ENCODE results near the gene TOMM20.
"Not testable (repeated sequence)": the region's sequence is repeated elsewhere in the genome, so short reads cannot be mapped to it uniquely, and the experiment has no call there.

TOMM20 gene

GRCh38 chr1:235101558-235102258 lies 26.9 kb downstream of the TOMM20 start:
- H3K9me3 ChIP-seq (ENCODE audit: low read depth, low read length) = no peaks in the 10 kb centered on the region
- TF ChIP-seq EZH2 (IDR thresholded peaks at IDR 0.05) = no peak
- TF ChIP-seq FOXP2 (optimal IDR thresholded peaks at IDR 0.05; ENCODE audit: control extremely low read depth, extremely low read length, insufficient read depth) = no peak
- DNase-seq (ENCODE audit: low read depth, low spot score) = no peak
- no peak overlapping the region for H3K4me3 ChIP-seq
- H3K27ac ChIP-seq = no peak overlapping the region
- H3K36me3 ChIP-seq (ENCODE audit: insufficient read depth, low read length) = no peaks in the 10 kb centered on the region
- H3K9ac ChIP-seq (ENCODE audit: insufficient read length) = no peak overlapping the region

GRCh38 chr1:235100194-235100772 lies 28.4 kb downstream of the TOMM20 start:
- no peak overlapping the region for H3K9ac ChIP-seq (ENCODE audit: insufficient read length)
- no peak for DNase-seq (ENCODE audit: low read depth, low spot score)

GRCh38 chr1:235098991-235099390 lies 29.6 kb downstream of the TOMM20 start:
- Histone ChIP-seq H3K9me3 (ENCODE audit: low read depth, low read length) (no peaks in the 10 kb centered on the region), H3K27ac (no peak overlapping the region), H3K4me3 (no peak overlapping the region), H3K9ac (ENCODE audit: insufficient read length) (no peak overlapping the region), H3K36me3 (ENCODE audit: insufficient read depth, low read length) (no peaks in the 10 kb centered on the region)
- DNase-seq (ENCODE audit: low read depth, low spot score) = no peak
- TF ChIP-seq POLR2AphosphoS5 (IDR thresholded peaks at IDR 0.05; ENCODE audit: borderline replicate concordance, low read depth, low read length) = no peak
- TF ChIP-seq EZH2 (IDR thresholded peaks at IDR 0.05) = no peak
- TF ChIP-seq FOXP2 (optimal IDR thresholded peaks at IDR 0.05; ENCODE audit: control extremely low read depth, extremely low read length, insufficient read depth) = no peak

More at GRCh38 chr1:235100194-235100772, 28.4 kb downstream of the TOMM20 start:
- TF ChIP-seq FOXP2 (optimal IDR thresholded peaks at IDR 0.05; ENCODE audit: control extremely low read depth, extremely low read length, insufficient read depth) (no peak), POLR2AphosphoS5 (IDR thresholded peaks at IDR 0.05; ENCODE audit: borderline replicate concordance, low read depth, low read length) (no peak), EZH2 (IDR thresholded peaks at IDR 0.05) (no peak)
- Histone ChIP-seq H3K36me3 (ENCODE audit: insufficient read depth, low read length) (no peaks in the 10 kb centered on the region), H3K9me3 (ENCODE audit: low read depth, low read length) (no peaks in the 10 kb centered on the region), H3K4me3 (no peak overlapping the region), H3K27ac (no peak overlapping the region)

- Histone ChIP-seq H3K9ac (ENCODE audit: insufficient read length) (no peak overlapping the region), H3K4me3 (no peak overlapping the region), H3K36me3 (ENCODE audit: insufficient read depth, low read length) (no peaks in the 10 kb centered on the region), H3K27ac (no peak overlapping the region), H3K9me3 (ENCODE audit: low read depth, low read length) (no peaks in the 10 kb centered on the region)
- TF ChIP-seq POLR2AphosphoS5 (IDR thresholded peaks at IDR 0.05; ENCODE audit: borderline replicate concordance, low read depth, low read length) (no peak), FOXP2 (optimal IDR thresholded peaks at IDR 0.05; ENCODE audit: control extremely low read depth, extremely low read length, insufficient read depth) (no peak), EZH2 (IDR thresholded peaks at IDR 0.05) (no peak)
- DNase-seq (ENCODE audit: low read depth, low spot score) = no peak
These were observed 30.1 kb downstream of the TOMM20 start for GRCh38 chr1:235098547-235098946.

GRCh38 chr1:235097501-235097900 lies 31.1 kb downstream of the TOMM20 start:
- H3K27ac ChIP-seq; H3K9ac ChIP-seq (ENCODE audit: insufficient read length); H3K9me3 ChIP-seq (ENCODE audit: low read depth, low read length); H3K36me3 ChIP-seq (ENCODE audit: insufficient read depth, low read length); DNase-seq (ENCODE audit: low read depth, low spot score); H3K4me3 ChIP-seq: not testable (repeated sequence)

GRCh38 chr1:235095938-235096562 lies 32.6 kb downstream of the TOMM20 start:
- Histone ChIP-seq H3K9me3 (ENCODE audit: low read depth, low read length) (no peaks in the 10 kb centered on the region), H3K36me3 (ENCODE audit: insufficient read depth, low read length) (no peaks in the 10 kb centered on the region), H3K27ac (no peak overlapping the region), H3K9ac (ENCODE audit: insufficient read length) (no peak overlapping the region), H3K4me3 (no peak overlapping the region)
- DNase-seq (ENCODE audit: low read depth, low spot score) = no peak
- TF ChIP-seq FOXP2 (optimal IDR thresholded peaks at IDR 0.05; ENCODE audit: control extremely low read depth, extremely low read length, insufficient read depth) = no peak
- TF ChIP-seq POLR2AphosphoS5 (IDR thresholded peaks at IDR 0.05; ENCODE audit: borderline replicate concordance, low read depth, low read length) = no peak
- no peak for TF ChIP-seq EZH2 (IDR thresholded peaks at IDR 0.05)

GRCh38 chr1:235093696-235094592 lies 34.7 kb downstream of the TOMM20 start:
- no peaks in the 10 kb centered on the region for H3K36me3 ChIP-seq (ENCODE audit: insufficient read depth, low read length)
- no peak overlapping the region for H3K9ac ChIP-seq (ENCODE audit: insufficient read length)
- no peak overlapping the region for H3K27ac ChIP-seq
- DNase-seq (ENCODE audit: low read depth, low spot score) = no peak
- H3K9me3 ChIP-seq (ENCODE audit: low read depth, low read length) = no peaks in the 10 kb centered on the region
- TF ChIP-seq FOXP2 (optimal IDR thresholded peaks at IDR 0.05; ENCODE audit: control extremely low read depth, extremely low read length, insufficient read depth) = peak; percentile 39
- no peak for TF ChIP-seq POLR2AphosphoS5 (IDR thresholded peaks at IDR 0.05; ENCODE audit: borderline replicate concordance, low read depth, low read length)
- TF ChIP-seq EZH2 (IDR thresholded peaks at IDR 0.05) = no peak
- peak overlapping the region; percentile 60 for H3K4me3 ChIP-seq

GRCh38 chr1:235093013-235093695 lies 35.5 kb downstream of the TOMM20 start:
- H3K27ac ChIP-seq = no peak overlapping the region
- H3K9ac ChIP-seq (ENCODE audit: insufficient read length) = no peak overlapping the region
- H3K9me3 ChIP-seq (ENCODE audit: low read depth, low read length) = no peaks in the 10 kb centered on the region
- TF ChIP-seq POLR2AphosphoS5 (IDR thresholded peaks at IDR 0.05; ENCODE audit: borderline replicate concordance, low read depth, low read length) = no peak
- no peak for TF ChIP-seq EZH2 (IDR thresholded peaks at IDR 0.05)
- no peak for TF ChIP-seq FOXP2 (optimal IDR thresholded peaks at IDR 0.05; ENCODE audit: control extremely low read depth, extremely low read length, insufficient read depth)
- H3K4me3 ChIP-seq = peak overlapping the region; percentile 60
- no peaks in the 10 kb centered on the region for H3K36me3 ChIP-seq (ENCODE audit: insufficient read depth, low read length)
- DNase-seq (ENCODE audit: low read depth, low spot score) = no peak

GRCh38 chr1:235092415-235092814 lies 36.2 kb downstream of the TOMM20 start:
- H3K36me3 ChIP-seq (ENCODE audit: insufficient read depth, low read length); DNase-seq (ENCODE audit: low read depth, low spot score); H3K9me3 ChIP-seq (ENCODE audit: low read depth, low read length); H3K4me3 ChIP-seq; H3K9ac ChIP-seq (ENCODE audit: insufficient read length); H3K27ac ChIP-seq: not testable (repeated sequence)

- DNase-seq (ENCODE audit: low read depth, low spot score); H3K27ac ChIP-seq; H3K9me3 ChIP-seq (ENCODE audit: low read depth, low read length); H3K4me3 ChIP-seq; H3K36me3 ChIP-seq (ENCODE audit: insufficient read depth, low read length); H3K9ac ChIP-seq (ENCODE audit: insufficient read length): not testable (repeated sequence)
These were observed 36.6 kb downstream of the TOMM20 start for GRCh38 chr1:235092045-235092406.

GRCh38 chr1:235091319-235092044 lies 37.2 kb downstream of the TOMM20 start:
- DNase-seq (ENCODE audit: low read depth, low spot score); H3K9ac ChIP-seq (ENCODE audit: insufficient read length); H3K36me3 ChIP-seq (ENCODE audit: insufficient read depth, low read length); H3K4me3 ChIP-seq; H3K27ac ChIP-seq; H3K9me3 ChIP-seq (ENCODE audit: low read depth, low read length): not testable (repeated sequence)

Measured in SK-N-MC (cell line).